Pericardium fibroblast (primary cell): Measurements from ENCODE around the gene ZNF143. TPM values are rescaled to one million over a fixed set of nuclear protein-coding genes. Genes with fewer than 3 reads are reported as not detected.

Source experiments
- total RNA-seq: library from RNA; depleted of rRNA; stranded (reverse); fragments of >200 nt; gene quantifications from 2 replicates; pipeline ENCODE4 v1.2.3, GENCODE V29; 2015

Gene ZNF143
- total RNA-seq: 10.2 and 22.3 TPM in 2 replicates

GRCh38 chr11:9460322-9461062 lies at the start of gene ZNF143:
Gene ZNF143, plus strand, starts transcription at chr11:9461012. Its CDS starts 10,297 bp downstream, at chr11:9471309.

DNA sequence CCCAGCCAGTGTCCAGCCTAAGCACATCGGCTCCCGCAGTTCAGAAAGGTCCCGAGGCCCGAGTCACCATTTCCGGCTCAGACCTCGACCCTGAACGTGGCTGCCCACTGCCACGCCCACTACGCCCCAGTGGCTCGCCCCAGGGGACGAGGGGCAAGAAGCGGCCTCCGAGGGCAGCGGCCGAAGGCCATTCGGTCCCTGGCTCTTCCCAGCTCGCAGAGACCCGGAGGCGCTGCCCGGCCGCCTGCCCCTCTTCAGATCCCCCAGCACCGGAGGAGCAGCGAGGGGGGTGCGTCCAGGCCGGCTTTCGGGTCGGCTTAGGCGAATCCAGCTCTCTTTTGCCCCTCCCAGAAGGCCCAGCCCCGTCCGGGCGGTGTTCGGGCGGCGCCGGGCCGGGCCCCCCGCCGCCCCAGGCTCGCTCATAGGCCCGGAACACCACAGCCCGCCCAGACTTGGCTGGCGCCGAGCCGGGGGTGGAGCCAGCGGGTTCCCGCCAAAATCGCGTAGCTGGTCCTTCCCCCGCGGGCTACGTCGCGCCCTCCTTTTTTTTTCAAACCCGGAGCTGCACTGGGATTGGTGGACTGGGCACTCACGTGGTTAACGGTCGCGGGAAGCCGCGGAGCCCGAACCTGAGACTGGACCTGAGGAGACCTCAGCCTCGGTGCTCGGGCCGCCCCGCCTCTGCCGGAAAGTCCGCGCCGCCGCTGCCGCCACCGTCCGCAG lies 112.4 kb downstream of the ZNF143 start, which contains the start of gene WEE1:
WEE1 (plus strand) TSS at position 619 of the 723 bp plus-strand sequence. CDS start 264 bp downstream, outside the sequence.

Other genes with a start within 250 kb of the ZNF143 start
- 77.6 and 95.9 TPM in 2 replicates for gene DENND5A, start 195.7 kb upstream of the ZNF143 start, total RNA-seq
- gene TMEM41B, start 146.4 kb upstream of the ZNF143 start, total RNA-seq: 26.2 and 42.4 TPM in 2 replicates
- gene IPO7, start 76.4 kb upstream of the ZNF143 start, total RNA-seq: 39.2 and 51.3 TPM in 2 replicates
- gene WEE1, start 112.7 kb downstream of the ZNF143 start, total RNA-seq: 26.6 and 46.3 TPM in 2 replicates
- 20.7 and 22.9 TPM in 2 replicates for gene SWAP70, start 203.1 kb downstream of the ZNF143 start, total RNA-seq